HepG2 (cell line): ENCODE measurements around the gene ENTPD5. TPM values are rescaled to one million over a fixed set of nuclear protein-coding genes. Genes with fewer than 3 reads are reported as not detected.

ENCODE experiments used
- ATAC-seq: fragments of 200-7000 bp; cut with Tn5 transposase; 3 replicates; pipeline ENCODE4 v1.9.1; 2020; ENCODE audit warnings: mild to moderate bottlenecking, moderate library complexity
- BruUV-seq: library from RNA; stranded (reverse); fragments of 400-500 nt; replicated peaks from 2 replicates; lab custom pipeline; 2021; lab: Mats Ljungman, UMichigan
- CTCF ChIA-PET: fragments of 300-600 bp; formaldehyde crosslinking; extraction: SDS; loops from one replicate; lab custom pipeline; 2021; ENCODE audit warnings: low total read pairs, inconsistent platforms, low intra/inter-chr PET ratio; lab: Yijun Ruan, JAX
- POLR2A ChIA-PET: fragments of 350-600 bp; sonication (Branson Sonifier 250); formaldehyde crosslinking; loops from one replicate; lab custom pipeline; 2020; ENCODE audit warnings: antibody characterized with exemption, inconsistent platforms; lab: Yijun Ruan, JAX
- DNase-seq: peaks from one replicate; pipeline ENCODE4 v3.0.0-alpha.2; 2015; ENCODE audit warnings: low spot score
- FAIRE-seq: peaks from 3 replicates; lab custom pipeline; 2011; peaks lifted over from hg19 to GRCh38; lab: Jason Lieb, UNC
- H2AFZ ChIP-seq: one replicate; pipeline ENCODE4 v1.6.1; 2011; ENCODE audit warnings: low read length, inconsistent platforms
- H3K27ac ChIP-seq: fragments of 300-600 bp; 3 replicates; pipeline ENCODE4 v1.8.0; 2011; ENCODE audit warnings: mixed run types, mild to moderate bottlenecking, mixed read lengths, low read length, inconsistent platforms; ENCODE audit not compliant: insufficient read depth; ENCODE audit errors: extremely low read length
- H3K27me3 ChIP-seq, 2 experiments: fragments of 200-600 bp in 1 of 2; 2 replicates in 1 of 2; 3 replicates in 1 of 2; pipeline versions ENCODE4 v1.6.0 to v1.8.0; 2011; ENCODE audit warnings: low read length in 2 of 2, mild to moderate bottlenecking in 2 of 2, moderate library complexity in 2 of 2, inconsistent platforms in 1 of 2; ENCODE audit not compliant: insufficient read depth in 2 of 2, control insufficient read depth in 1 of 2
- H3K36me3 ChIP-seq, 2 experiments: fragments of 200-600 bp in 1 of 2; replicated peaks in 1 of 2; 2 replicates in 1 of 2; 3 replicates in 1 of 2; pipeline versions ENCODE4 v1.5.1 to v1.8.0; 2011; ENCODE audit warnings: low read length in 2 of 2, inconsistent platforms in 1 of 2; ENCODE audit not compliant: insufficient read depth in 2 of 2, control insufficient read depth in 1 of 2
- H3K4me1 ChIP-seq: 2 replicates; pipeline ENCODE4 v1.5.1; 2012; ENCODE audit warnings: low read length, inconsistent platforms; ENCODE audit not compliant: insufficient read depth
- H3K4me2 ChIP-seq: 2 replicates; pipeline ENCODE4 v1.6.0; 2011; ENCODE audit warnings: low read depth, low read length, inconsistent platforms
- H3K4me3 ChIP-seq, 3 experiments: fragments of 200-600 bp in 1 of 3; sonication (generic), shearing (Covaris generic) in 1 of 3; replicated peaks in 1 of 3; 2 replicates each; pipeline ENCODE4 v1.5.1; 2011 to 2016; ENCODE audit warnings: low read length in 3 of 3, inconsistent platforms in 2 of 3, low read depth in 2 of 3, mild to moderate bottlenecking in 2 of 3, control low read depth in 1 of 3, mixed read lengths in 1 of 3; ENCODE audit not compliant: insufficient read depth in 1 of 3
- H3K79me2 ChIP-seq: one replicate; pipeline ENCODE4 v1.6.1; 2011; ENCODE audit warnings: low read length, inconsistent platforms; ENCODE audit not compliant: insufficient read depth
- H3K9ac ChIP-seq: 2 replicates; pipeline ENCODE4 v1.6.0; 2011; ENCODE audit warnings: mild to moderate bottlenecking, low read depth, low read length, inconsistent platforms; ENCODE audit not compliant: insufficient read depth
- H3K9me3 ChIP-seq: 2 replicates; pipeline ENCODE4 v1.5.1; 2012; ENCODE audit warnings: mild to moderate bottlenecking, low read length
- H4K20me1 ChIP-seq: 2 replicates; pipeline ENCODE4 v1.6.0; 2011; ENCODE audit warnings: inconsistent platforms, mild to moderate bottlenecking, low read length, moderate library complexity; ENCODE audit not compliant: insufficient read depth
- ATF1 ChIP-seq: IDR thresholded peaks from 2 replicates; pipeline ENCODE4 v1.6.1; 2016; ENCODE audit warnings: mild to moderate bottlenecking, control low read depth
- EHMT2 ChIP-seq: fragments of 200-600 bp; sonication (generic); IDR thresholded peaks from 2 replicates; pipeline ENCODE4 v1.7.0; 2017; ENCODE audit warnings: antibody characterized with exemption, low read depth, low read length, borderline replicate concordance
- KAT8 ChIP-seq: IDR thresholded peaks from 2 replicates; pipeline ENCODE4 v1.6.1; 2016; ENCODE audit warnings: missing genetic modification reagents, missing compliant biosample characterization
- KDM5A ChIP-seq: fragments of 200-600 bp; sonication (generic); IDR thresholded peaks from 2 replicates; pipeline ENCODE4 v1.7.0; 2018; ENCODE audit warnings: antibody characterized with exemption, mild to moderate bottlenecking, low read length, borderline replicate concordance
- KMT2A ChIP-seq: sonication (generic); formaldehyde crosslinking; IDR thresholded peaks from 2 replicates; pipeline ENCODE4 v1.4.0; 2020; ENCODE audit warnings: missing genetic modification reagents
- MAFG ChIP-seq: sonication (generic); formaldehyde crosslinking; IDR thresholded peaks from 2 replicates; pipeline ENCODE4 v1.5.1; 2020; ENCODE audit warnings: mild to moderate bottlenecking, missing genetic modification reagents
- NFAT5 ChIP-seq: sonication (generic); formaldehyde crosslinking; IDR thresholded peaks from 2 replicates; pipeline ENCODE4 v1.4.0; 2020; ENCODE audit warnings: missing genetic modification reagents
- SP5 ChIP-seq: IDR thresholded peaks from 2 replicates; pipeline ENCODE4 v1.6.1; 2016; ENCODE audit warnings: low read depth, borderline replicate concordance
- ZBTB20 ChIP-seq: sonication (generic); formaldehyde crosslinking; IDR thresholded peaks from 2 replicates; pipeline ENCODE4 v1.8.1; 2023; ENCODE audit warnings: missing genetic modification reagents, low read depth, mild to moderate bottlenecking, borderline replicate concordance
- ZFP62 ChIP-seq: sonication (generic); formaldehyde crosslinking; IDR thresholded peaks from 2 replicates; pipeline ENCODE4 v1.4.0; 2020; ENCODE audit warnings: missing genetic modification reagents
- ZNF160 ChIP-seq: sonication (generic); formaldehyde crosslinking; IDR thresholded peaks from 2 replicates; pipeline ENCODE4 v1.8.0; 2022; ENCODE audit warnings: mild to moderate bottlenecking, inconsistent platforms, missing genetic modification reagents
- ZNF441 ChIP-seq: sonication (generic); formaldehyde crosslinking; IDR thresholded peaks from 2 replicates; pipeline ENCODE4 v1.7.0; 2021; ENCODE audit warnings: missing genetic modification reagents, borderline replicate concordance
- ZNF644 ChIP-seq: IDR thresholded peaks from 2 replicates; pipeline ENCODE4 v1.6.1; 2016; ENCODE audit warnings: low read depth
- WGBS: methylation state at CpG from one replicate; pipeline ENCODE4 v1.1.6; 2017; ENCODE audit warnings: low lambda C conversion rate; 5-methylcytosine and 5-hydroxymethylcytosine counted together
- in situ Hi-C: cut with HindIII; loops from 2 replicates; pipeline ENCODE4 v1.10.0; 2017; ENCODE audit warnings: low pct_unique_long_range_greater_than_20kb; ENCODE audit not compliant: extremely low pct_ligation_motif_present
- intact Hi-C: fragments of 100-400 bp; cut with micrococcal nuclease; formaldehyde crosslinking; loops from one replicate; pipeline ENCODE4 v1.10.0; 2022; ENCODE audit not compliant: unreplicated experiment
- polyA plus RNA-seq, 8 experiments: library from polyadenylated mRNA; depleted of rRNA in 3 of 8; stranded (reverse) in 7 of 8; unstranded in 1 of 8; fragments of >200 nt; fragmentation: Illumina TruSeq in 4 of 8; extraction: Trizol in 4 of 8; gene quantifications; 2 replicates each; pipeline versions ENCODE4 v1.2.1 to v1.2.3, GENCODE V29; 2011 to 2016; ENCODE audit warnings: low read depth in 4 of 8, missing spikeins in 1 of 8, mixed read lengths in 1 of 8; ENCODE audit not compliant: insufficient read depth in 1 of 8
- total RNA-seq, 5 experiments: library from RNA; depleted of rRNA; stranded (reverse); fragments of >200 nt; fragmentation: Illumina TruSeq; extraction: Trizol; gene quantifications; 2 replicates each; pipeline ENCODE4 v1.2.3, GENCODE V29; 2016; ENCODE audit warnings: low read depth in 1 of 5

Gene ENTPD5
- total and polyA plus RNA-seq, 2 of the 13 experiments (the other 11 are each of a cell fraction or from before 2014, with no cell fraction given) = 33.8 to 43.3 TPM

- Histone ChIP-seq H3K4me3 (no peak overlapping the region), H4K20me1 (no peaks in the 10 kb centered on the region), H3K4me2 (no peak overlapping the region), H3K9me3 (no peaks in the 10 kb centered on the region), H3K27me3 (no peaks in the 10 kb centered on the region), H3K36me3 (peaks cover 9 to 44% of the 10 kb centered on the region in 2 experiments), H2AFZ (no peak overlapping the region), H3K4me1 (no peaks in the 10 kb centered on the region), H3K79me2 (no peaks in the 10 kb centered on the region), H3K27ac (no peak overlapping the region), H3K9ac (no peak overlapping the region)
- TF ChIP-seq KDM5A (no peak), ZFP62 (CRISPR knock-in tag) (no peak), SP5 (CRISPR knock-in tag) (no peak), KAT8 (CRISPR knock-in tag) (no peak), ATF1 (CRISPR knock-in tag) (no peak), ZBTB20 (no peak), MAFG (no peak), ZNF644 (no peak), ZNF441 (CRISPR knock-in tag) (no peak), NFAT5 (CRISPR knock-in tag) (no peak), KMT2A (CRISPR knock-in tag) (no peak), EHMT2 (no peak), ZNF160 (CRISPR knock-in tag) (no peak)
- BruUV-seq = no TSS peak
- intact Hi-C loops = no loop called here
- in situ Hi-C loops = no loop called here
- ChIA-PET CTCF (no interaction called here), POLR2A (no interaction called here)
- no peak for DNase-seq
- 87% methylated on average over 2 of the region's 2 CpGs for WGBS
- no peak for ATAC-seq
- no peak for FAIRE-seq
Observed at GRCh38 chr14:74062809-74063150, 43.7 kb upstream of the ENTPD5 start.
